ENCODE measurements around the gene KAT6B.
"Not testable (repeated sequence)": the region's sequence is repeated elsewhere in the genome, so short reads cannot be mapped to it uniquely, and the experiment has no call there.

Gene KAT6B

DNA sequence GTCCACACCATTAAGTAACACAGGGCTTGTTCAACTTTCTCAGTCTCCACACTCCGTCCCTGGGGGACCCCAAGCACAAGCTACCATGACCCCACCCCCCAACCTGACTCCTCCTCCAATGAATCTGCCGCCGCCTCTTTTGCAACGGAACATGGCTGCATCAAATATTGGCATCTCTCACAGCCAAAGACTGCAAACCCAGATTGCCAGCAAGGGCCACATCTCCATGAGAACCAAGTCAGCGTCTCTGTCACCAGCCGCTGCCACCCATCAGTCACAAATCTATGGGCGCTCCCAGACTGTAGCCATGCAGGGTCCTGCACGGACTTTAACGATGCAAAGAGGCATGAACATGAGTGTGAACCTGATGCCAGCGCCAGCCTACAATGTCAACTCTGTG is 204.0 kb downstream of the KAT6B start:
- in situ Hi-C loops (cut with MboI; ENCODE audit: low sequenced_read_pairs), result no loop called here

DNA sequence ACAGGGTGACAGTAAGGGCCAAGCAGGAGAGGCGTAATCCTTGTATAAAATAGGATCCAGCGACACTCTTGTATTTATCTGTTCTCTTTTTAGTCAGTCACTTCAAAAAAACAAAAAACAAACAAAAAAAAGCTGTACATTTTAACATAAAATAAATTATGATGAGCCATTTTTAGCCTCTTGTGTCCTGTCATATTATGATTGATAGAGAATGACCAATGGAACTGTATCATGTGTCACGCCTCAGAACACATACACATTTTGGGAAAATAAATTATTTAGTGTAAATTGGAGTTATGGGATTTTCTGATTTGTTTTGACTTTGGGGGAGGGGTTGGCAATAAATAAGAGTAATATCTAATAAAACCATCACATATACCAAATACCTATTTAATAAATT is 205.7 kb downstream of the KAT6B start:
- in situ Hi-C loops (cut with MboI; ENCODE audit: low sequenced_read_pairs), result no loop called here

DNA sequence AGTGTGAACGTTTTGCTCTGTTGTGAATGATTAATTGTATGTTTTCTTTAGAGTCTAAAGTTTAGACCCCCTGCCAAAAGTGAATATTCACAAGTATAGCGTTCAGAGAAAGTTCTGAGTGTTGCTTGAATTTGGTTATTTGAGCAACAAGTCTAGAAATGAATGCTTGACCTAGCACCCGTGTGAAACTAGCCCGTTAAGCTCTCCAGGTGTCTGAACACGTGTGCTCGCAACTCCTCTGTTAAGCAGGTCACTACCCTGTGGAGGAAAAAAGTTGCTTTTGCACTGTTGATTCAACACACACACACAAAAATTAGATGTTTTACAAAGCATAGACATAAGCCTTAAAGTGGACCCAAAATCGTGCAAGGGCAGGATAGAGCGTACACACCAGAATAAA is 206.4 kb downstream of the KAT6B start:
- in situ Hi-C loops (cut with MboI; ENCODE audit: low sequenced_read_pairs), result no loop called here

DNA sequence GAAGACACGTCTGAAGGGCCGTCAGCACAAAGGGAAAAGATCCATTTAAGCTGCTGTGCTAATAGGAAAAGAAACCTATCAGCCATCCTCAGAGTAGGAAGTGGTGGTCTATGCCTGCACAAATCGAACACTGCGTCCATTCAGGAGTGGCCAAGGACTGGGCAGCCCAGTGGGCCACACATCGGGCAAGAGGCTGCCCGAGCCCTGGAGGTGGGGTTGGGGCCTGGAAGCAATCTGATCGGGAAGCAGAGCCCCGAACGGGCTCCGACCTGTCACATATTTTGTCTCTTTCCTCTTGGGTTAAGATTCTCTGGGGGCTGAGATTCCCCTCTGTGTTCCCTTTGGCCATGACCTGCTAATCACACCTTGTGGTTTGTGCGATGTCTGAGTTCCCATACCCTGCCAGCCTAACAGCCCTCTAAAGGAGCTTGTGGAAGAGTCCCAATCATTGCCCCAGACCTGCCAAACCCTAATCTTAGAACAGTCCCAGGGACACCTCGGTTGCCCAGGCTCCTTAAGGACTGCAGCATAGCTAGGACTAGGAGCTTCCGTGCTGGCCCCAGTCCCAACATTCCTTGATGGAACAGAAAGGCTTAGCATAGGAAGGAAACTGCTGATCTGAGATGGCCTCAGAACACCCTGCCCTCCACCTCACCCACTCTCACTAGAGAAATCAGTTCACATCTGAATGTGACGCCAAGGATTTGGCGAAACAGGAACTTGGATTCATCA is 207.2 kb downstream of the KAT6B start:
- in situ Hi-C loops (cut with MboI; ENCODE audit: low sequenced_read_pairs), result no loop called here

DNA sequence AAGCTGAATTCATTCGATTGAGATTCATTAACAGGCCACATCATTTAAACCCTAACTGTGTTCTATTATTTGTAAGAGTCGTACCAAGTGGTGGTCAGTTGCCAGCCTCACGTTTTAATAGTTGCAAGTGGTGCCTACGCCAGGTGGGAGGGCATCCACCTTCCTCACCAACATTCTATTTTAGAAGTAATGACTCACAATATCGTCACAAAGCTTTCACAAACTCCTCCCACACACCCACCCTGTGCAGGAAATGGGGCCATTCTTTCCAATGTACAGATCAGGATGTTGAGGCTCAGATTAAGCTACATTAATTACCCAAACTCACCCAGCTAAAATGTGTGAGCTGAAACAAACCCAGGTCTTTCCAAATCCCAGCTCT is 207.7 kb downstream of the KAT6B start:
- in situ Hi-C loops (cut with MboI; ENCODE audit: low sequenced_read_pairs), result no loop called here

DNA sequence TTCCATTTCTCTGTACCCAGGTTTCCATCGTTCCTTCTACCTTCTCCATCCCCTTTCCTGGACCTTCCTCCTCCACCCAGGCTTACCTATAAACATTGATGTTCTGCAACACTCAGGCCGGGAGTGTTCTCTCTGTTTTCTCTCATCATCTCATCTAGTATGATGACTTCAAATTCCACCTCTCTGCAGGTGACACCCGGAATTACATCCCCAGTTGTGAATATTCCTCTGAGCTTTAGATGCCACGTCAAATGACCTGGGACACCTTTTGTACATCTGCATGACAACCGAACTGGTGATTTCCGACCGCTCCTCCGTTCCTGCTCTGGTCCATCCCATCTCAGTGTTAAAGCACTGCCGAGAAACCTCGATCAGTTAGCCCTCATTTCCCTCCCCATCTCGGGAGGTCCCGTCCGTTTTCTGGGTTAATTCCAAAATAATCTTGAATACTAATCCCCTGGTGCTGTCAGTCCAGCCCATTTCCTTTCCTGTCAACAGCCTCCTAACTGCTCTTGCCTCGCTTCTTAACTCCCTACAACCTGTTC is 208.4 kb downstream of the KAT6B start:
- in situ Hi-C loops (cut with MboI; ENCODE audit: low sequenced_read_pairs), result no loop called here

DNA sequence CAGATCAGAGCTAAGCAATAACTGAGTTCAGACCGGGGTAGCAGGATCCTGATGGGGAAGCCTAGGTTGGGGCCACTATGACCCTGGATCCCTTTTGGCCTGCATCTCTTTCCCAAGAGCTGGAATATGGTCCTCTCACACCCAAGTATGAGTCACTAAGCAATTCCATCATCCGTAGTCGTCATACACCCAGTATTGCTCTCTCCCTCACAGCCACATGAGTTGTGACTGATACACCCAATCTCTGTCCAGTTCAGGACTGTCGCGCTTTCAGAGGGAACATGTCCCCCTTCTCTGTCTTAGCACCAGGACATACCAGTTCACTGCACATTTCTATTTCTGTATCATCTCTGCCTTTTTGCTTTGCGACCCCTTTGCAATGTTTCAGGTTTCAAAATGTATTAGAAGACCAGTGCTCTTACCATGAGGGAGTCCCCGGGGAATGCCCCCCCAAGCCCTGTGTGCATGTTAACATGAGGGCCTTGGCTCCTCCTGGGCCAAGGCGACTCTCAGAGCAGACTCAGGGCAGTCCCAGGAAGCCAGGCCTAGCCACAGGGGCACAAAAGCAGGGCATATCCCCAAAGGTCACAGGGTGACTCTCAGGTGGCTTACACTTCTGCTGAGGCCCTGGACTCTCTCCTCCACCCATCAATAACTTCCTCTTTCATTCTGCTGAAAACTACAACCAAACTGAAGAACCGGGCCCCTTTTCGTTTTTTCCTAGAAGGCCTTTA is 209.7 kb downstream of the KAT6B start:
- in situ Hi-C loops (cut with MboI; ENCODE audit: low sequenced_read_pairs), result no loop called here

DNA sequence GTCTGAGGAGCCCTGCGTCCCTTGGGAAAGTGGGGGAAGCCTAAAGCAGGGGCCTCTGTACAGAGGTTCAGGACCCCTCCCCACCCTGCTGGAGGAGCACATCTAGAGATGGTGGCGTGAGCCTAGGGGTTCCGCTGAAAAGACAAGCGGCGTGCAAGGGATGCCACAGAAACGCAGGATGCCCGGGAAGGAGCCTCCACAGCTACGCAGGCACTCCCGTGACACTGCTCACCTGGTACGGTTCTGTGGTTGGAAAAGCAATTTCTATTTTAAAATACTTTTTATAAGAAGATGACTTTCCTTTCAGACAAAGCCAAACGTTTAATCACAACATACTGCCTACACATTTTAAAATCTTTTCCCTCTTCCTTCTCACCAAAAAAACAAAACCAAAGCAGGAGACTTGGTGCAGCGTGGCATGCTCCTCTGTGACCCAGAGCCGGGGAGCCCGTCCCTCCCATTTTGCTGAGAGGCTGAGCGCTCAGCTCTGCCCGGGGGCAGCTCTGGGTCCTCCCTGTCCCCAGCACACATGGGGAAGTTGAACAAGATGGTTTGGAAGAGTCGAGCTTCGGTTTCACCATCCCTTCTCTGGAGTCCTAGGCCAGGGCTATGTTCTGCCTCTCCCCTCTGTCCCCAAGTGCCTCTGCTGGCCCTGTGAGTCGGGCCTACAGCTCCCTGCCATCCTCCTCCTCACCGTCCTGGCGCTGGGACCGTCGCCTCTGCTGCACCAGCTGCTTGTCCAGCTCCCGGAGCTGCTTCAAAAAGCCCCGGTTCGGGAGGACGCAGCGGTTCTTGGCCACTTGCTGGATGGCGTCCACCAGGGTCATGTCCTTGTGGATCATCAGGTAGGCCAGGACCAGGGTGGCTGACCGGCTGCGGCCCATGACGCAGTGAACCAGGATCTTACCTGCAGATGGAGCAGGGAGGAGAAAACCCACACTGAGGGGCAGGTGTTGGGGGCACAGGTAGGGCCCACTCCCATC is 211.1 kb downstream of the KAT6B start:
- in situ Hi-C loops (cut with MboI; ENCODE audit: low sequenced_read_pairs), result no loop called here

DNA sequence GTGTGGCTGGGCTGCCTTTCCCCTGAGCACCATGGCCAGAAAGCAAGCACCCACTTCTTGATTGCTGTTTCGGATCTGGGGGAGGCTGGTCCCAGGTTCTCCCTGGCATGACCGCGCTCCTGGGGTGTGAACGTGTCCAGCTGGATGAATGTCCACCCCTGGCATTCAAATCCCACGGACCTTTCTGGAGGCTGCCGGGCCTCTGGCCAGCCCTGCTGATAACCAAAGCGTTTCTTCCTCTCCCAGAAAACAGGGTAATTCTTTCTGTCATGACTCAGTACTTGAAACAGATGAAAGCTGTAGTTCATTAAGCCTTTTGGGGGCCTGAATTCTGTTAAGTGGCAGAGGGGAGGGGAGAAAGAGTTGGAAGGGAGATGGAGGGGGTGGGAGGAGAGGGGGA is 211.9 kb downstream of the KAT6B start:
- in situ Hi-C loops (cut with MboI; ENCODE audit: low sequenced_read_pairs), result no loop called here

DNA sequence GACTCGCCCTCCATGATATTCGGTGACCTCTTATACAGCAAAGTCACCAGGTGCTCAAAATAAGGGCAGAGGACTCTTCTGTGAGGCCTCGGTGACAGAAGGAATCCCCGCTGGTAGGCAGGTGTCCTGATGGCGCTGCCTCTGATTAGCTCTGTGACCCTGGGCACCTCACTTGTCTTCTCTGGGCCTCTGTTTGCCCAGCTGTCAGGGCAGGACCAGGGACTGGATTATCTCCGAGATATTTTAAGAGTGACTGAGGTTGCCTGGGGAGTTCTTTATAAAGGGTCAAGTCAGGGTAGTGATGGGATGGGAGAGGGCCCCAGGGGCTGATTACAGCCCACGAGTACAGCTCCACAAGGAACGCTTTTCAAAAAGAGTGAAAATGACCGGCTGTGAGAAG is 214.2 kb downstream of the KAT6B start:
- in situ Hi-C loops (cut with MboI; ENCODE audit: low sequenced_read_pairs), result no loop called here

DNA sequence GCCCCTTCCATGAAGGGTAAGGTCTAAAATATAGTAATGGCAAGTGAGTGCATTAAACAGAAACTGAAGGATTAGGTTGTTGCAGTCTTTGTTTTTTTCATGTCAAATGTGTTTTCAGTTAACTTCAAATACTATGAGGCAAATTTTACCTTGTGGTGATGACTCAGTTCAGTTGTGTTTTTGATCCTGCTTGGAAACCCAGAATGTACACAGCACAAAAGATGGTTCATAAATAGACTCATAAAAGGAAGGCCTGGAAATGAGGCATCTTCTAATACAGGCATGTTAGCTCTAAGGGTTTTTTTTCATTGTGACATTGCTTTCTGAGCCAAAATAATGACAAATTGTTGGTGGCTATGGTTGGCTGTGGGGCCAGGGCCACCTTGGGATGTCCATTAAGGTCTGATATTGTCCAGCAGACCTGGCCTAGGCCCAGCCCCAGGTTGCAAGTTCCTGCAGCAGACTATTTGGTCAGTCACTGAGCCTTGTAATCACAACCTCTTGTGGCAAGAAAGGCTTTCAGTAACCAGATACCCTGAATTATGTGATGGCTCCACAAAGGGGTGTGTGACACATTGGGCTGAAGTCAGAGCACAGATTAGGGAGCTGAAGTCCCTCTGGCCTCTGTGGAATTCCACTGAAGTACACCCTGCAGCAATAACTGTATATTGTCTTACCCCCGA is 216.0 kb downstream of the KAT6B start:
- in situ Hi-C loops (cut with MboI; ENCODE audit: low sequenced_read_pairs), result no loop called here

DNA sequence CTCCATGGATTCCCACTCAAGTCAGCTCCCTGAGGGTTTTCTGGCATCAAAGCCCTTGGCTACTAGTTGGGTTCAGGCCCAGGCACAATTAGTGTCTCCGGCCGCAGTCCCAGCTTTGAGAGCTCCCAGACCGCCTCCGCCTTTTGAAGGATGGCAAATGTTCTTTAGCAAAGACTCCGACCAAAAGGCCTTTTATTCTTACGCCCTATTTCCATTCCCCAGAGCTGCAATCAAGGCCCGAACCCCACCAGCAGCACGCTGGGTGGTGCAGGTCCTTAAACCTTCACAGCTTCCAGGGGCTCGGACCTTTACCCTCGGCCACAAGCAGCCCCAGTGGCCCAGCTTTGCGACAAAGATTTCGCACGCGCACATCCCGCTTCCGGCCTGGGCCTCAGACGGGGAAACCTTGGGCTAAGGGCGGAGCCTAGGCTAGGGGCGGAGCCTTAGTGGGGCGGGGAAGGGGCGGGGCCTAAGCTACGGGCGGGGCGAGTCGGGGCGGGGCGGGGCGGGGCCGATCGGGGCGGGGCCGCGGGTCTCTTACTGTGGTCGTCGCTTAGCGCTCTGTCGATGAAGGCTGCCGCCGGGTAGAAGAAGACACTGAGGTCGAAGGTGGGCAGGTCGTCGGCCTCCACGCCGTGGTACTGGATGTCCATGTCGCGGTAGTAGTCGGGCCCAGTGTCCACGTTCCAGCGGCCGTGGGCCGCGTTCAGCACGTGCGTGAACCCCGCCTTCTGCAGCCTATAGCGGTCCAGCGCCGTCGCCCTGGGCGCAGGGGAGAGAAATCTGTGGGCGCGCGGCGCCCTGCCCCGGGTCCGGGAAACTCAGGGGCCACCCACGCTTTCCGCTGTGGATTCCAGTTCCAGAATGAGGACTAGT is 217.1 kb downstream of the KAT6B start:
- in situ Hi-C loops (cut with MboI; ENCODE audit: low sequenced_read_pairs), result no loop called here

DNA sequence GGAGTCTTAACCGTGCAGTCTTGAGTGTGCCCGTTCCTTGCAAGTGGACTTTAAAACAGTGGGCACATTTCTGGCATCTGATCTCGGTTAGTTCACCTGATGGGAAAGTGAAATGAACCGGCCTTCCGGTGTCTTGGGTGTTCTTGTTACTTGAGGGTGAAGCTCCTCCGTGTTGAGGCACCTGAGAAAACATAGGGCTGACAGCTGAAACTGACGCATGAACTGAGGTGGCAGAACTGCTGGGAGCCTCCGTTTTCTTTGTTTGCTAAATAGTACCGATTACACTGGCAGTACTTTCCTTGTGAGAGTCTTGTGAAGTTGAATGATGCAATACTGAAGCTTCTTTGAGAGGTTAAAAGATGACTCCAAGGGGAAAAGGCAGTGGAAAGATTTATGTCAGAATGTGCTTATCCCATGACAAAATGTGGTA is 222.3 kb downstream of the KAT6B start:
- in situ Hi-C loops (cut with MboI; ENCODE audit: low sequenced_read_pairs), result no loop called here

DNA sequence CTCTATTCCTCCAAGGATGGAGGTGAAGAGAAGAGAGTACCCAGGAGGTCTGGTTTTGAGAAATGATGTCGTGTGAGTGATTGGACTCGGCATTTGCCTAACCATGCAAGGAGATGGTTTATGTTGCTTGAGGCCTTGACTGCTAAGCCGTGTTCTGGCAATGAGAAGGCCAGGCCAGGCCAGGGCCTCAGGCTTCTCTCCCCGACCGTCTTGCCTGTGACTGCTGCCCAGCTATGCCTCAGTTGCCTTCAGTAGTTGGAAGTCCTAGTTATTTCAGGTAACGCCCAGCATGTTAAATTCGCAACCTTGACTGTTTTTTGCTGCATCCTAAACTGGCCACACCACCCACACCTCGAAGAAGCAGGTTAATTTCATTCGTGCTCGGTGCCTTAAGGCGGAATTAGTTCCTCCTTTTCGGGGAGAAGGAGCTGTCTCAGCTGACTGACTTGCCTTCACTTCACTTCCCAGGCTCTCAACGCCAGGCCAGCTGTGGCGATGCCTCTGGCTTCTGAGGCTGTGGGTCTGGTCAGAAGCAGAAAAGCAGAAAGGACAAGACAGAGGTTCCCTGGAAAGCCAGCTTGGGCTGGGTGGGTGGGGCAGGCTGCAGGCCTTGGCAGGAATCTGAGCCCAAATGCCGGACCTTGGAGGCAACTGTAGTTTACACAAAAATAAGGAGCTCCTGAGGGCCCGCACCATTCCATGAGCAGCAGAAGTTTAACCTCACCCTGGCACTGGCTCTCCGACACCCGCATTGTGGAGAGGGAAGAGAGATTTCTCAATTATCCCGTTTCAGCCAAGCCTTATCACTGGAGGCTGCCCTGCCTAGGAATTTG is 223.1 kb downstream of the KAT6B start:
- in situ Hi-C loops (cut with MboI; ENCODE audit: low sequenced_read_pairs), result no loop called here

DNA sequence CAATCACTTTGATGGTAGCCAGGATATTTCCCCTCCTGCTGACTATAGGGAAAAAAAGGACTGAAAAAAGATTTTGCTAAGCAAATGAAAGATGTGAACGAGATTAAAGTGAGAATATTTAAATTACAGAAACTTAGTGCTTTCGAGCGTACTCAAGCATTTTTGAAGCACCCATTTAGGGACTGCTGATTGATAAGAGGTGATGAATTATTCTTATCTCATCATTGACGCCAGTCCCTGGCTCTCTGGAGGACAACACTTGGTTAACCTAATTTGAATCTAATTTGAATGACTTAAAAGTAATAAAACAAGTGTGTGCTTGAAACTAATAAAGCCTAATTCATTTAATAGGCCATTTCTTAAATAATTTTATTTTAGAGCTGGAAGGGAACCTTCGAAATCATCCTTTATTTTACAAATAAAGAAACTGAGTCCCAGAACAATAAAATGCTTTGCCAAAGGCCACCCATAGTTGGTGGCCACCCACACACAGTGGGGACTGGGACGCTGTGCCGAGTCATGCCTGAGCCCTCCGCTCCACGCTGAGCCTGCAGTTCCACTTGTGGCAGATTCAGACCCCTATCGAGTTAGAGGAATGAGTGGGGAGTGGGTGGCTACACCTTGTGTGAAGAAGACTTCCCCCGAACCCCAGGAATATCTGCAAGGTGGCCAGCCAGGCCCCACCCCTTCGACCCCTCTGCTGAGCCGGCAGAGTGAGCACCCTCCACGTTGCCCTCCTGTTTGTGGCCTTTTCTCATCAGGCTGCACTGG is 223.9 kb downstream of the KAT6B start:
- in situ Hi-C loops (cut with MboI; ENCODE audit: low sequenced_read_pairs), result no loop called here

DNA sequence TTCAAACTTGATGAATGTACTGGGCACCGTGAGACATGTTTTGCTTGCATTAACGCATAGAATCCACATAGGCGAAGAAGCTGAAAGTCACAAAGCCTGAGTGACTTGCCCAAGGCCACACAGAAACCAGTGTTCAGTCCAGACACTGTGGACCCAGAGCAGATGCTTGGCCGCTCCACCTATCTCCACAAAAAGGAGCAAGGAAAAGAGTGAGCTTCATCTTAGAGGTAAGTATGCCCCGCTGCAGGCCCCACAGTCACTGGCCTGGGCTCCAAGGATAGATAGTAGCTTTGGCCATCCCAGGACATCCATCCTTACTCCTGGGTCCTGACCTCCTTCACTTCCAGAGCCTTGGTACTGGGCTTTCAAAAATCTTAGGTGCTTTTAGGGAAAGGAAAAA is 224.9 kb downstream of the KAT6B start:
- in situ Hi-C loops (cut with MboI; ENCODE audit: low sequenced_read_pairs), result no loop called here

DNA sequence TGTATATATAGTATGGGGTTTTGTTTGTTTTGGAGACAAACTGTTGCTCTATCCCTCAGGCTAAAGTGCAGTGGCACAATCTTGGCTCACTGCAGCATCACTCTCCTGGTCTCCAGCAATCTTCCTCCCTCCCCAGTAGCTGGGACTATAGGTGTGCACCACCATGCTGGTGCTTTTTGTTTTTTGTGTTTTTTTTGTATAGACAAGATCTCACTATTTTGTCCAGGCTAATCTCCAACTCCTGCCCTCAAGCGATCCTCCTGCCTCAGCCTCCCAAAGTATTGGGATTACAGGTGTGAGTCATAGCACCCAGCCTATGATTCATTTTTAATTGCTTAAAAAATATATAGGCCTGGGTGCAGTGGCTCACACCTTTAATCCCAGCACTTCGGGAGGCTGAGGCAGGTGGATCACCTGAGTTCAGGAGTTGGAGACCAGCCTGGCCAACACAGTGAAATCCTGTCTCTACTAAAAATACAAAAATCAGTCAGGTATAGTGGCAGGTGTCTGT is 229.6 kb downstream of the KAT6B start:
- in situ Hi-C loops (cut with MboI; ENCODE audit: low sequenced_read_pairs), result not testable (repeated sequence)

DNA sequence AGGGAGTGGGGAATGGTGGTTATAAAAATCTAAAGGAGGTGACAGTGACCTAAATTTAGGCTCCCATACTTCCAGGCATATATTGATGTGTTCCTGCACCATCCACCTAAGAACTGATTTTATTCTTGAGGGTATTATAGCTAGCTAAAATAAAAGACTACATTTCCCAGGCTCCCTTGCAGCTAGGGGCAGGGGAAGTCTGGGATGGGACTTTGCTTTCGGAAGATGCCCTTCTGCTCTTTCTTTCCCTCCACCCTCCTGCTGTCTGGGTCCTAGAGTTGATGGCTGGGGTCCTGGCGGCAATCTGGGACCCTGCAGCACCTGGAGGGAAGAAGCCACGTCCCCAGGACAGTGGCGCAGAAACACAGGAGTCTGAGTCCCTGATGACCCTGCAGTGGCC is 231.3 kb downstream of the KAT6B start:
- in situ Hi-C loops (cut with MboI; ENCODE audit: low sequenced_read_pairs), result no loop called here
